HK-2 (cell line): ENCODE measurements around the gene RANBP10.
"Not testable (repeated sequence)": the region's sequence is repeated elsewhere in the genome, so short reads cannot be mapped to it uniquely, and the experiment has no call there.

Source experiments
- DNase-seq: peaks from one replicate; pipeline ENCODE4 v3.0.0-alpha.2; 2018; ENCODE audit not compliant: unreplicated experiment

RANBP10 gene

GRCh38 chr16:67779256-67780014 lies 26.9 kb downstream of the RANBP10 start:
- peak; percentile 8 for DNase-seq

- no peak for DNase-seq
Measured at GRCh38 chr16:67775273-67775672, 31.1 kb downstream of the RANBP10 start.

GRCh38 chr16:67774457-67774853 lies 31.9 kb downstream of the RANBP10 start:
- DNase-seq: no peak

- DNase-seq: no peak
Measured at GRCh38 chr16:67773569-67774456, 32.5 kb downstream of the RANBP10 start.

DNA sequence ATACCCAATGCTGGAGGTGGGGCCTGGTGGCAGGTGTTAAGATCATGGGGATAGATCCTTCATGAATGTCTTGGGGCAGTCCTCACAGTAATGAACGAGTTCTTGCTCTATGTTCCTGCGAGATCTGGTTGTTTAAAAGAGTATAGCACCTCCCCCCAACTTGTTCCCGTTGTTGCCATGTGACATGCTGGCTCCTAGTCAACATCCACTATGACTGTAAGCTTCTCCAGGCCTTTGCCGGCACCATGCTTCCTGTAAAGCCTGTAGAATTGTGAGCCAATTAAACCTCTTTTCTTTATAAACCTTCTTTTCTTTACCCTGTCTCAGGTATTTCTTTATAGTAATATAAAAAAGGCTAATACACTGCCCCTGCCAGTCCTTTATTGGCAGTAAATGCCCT lies 33.3 kb downstream of the RANBP10 start:
- no peak for DNase-seq

DNA sequence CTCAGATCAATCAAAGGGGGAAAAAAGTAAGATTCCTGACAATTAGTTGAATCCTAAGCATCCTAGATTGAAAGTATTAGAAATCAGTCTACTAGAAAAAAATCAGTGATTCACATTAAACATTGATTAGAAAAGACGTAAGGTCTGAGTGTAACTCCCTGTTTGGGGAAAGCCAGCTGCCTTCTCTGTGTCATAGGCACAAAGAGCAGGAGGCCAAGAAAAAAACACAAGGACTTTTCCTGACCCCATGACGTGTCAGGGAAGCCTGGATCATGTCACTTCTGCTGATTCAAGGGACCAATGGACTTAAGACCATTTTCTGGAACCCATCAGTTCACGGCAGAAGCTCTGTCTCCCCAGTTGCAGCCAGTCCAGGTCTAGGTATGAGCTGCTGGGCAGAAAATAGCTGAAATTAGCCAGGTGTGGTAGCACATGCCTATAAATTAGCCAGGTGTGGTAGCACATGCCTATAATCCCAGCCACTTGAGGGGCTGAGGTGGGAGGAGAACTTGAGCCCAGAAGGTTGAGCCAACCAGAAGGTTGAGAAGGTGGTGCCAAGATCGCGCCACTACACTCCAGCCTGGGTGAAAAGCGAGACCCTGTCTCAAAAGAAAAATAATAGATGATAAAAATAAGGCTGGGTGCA lies 35.9 kb downstream of the RANBP10 start:
- no peak for DNase-seq

- no peak for DNase-seq
Measured at GRCh38 chr16:67767953-67768352, 38.4 kb downstream of the RANBP10 start.

GRCh38 chr16:67766291-67766690 lies 40.1 kb downstream of the RANBP10 start:
- no peak for DNase-seq

- DNase-seq: no peak
Measured at GRCh38 chr16:67764158-67764667, 42.1 kb downstream of the RANBP10 start.

GRCh38 chr16:67763066-67763465 lies 43.3 kb downstream of the RANBP10 start:
- DNase-seq: no peak

GRCh38 chr16:67762385-67762784 lies 44.0 kb downstream of the RANBP10 start:
- no peak for DNase-seq

GRCh38 chr16:67761924-67762323 lies 44.4 kb downstream of the RANBP10 start:
- DNase-seq: no peak

DNA sequence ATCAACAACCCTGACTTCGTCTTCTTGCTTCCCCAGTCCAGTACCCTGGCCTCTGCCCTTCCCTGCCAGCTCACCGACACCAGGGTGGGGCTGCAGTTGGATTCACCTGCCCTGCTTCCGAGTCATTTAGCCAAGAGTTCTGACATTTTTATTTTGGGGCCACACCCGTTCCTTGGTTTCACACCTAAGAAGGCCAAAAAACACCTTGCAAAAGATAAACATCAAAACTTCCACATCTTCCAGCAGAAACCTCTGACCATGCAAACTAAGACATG lies 45.5 kb downstream of the RANBP10 start:
- no peak for DNase-seq

DNA sequence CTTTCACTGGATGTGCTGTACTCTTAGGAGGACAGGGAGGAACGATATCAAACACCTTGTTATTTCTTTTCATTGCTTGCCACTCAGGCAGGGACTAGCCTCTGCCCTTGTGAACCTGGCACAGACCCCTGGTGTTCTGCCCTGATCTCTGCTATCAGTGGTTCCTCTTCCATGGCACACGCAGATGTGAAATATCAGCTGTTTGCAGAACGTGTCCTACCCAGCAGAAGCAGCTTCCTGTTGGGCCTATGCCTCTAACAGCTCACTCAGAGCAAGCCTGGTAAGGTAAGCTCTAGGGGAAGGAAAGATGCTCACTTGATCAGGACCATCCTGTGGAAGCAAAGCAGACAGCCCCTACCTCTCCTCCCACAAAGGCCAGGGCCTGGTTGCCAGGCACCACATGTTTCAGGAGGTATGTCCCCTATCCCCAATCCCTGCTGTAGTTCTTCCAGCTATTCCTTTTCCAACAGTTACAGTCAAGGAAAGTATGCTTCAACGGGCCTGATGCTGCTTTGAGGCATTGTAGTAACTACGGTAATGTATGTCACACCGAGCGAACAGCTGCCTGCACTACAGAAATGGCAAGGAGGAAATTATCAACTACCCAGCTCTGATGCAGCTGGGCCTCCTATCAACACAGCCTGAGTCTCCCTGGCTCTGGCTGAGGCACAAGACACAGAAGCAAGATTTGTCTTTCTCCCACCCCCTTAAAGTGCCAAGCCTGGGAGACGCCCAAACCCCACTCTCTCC lies 46.0 kb downstream of the RANBP10 start:
- no peak for DNase-seq

GRCh38 chr16:67758966-67759365 lies 47.4 kb downstream of the RANBP10 start:
- DNase-seq: no peak

- no peak for DNase-seq
Measured at GRCh38 chr16:67758006-67758405, 48.4 kb downstream of the RANBP10 start.

DNA sequence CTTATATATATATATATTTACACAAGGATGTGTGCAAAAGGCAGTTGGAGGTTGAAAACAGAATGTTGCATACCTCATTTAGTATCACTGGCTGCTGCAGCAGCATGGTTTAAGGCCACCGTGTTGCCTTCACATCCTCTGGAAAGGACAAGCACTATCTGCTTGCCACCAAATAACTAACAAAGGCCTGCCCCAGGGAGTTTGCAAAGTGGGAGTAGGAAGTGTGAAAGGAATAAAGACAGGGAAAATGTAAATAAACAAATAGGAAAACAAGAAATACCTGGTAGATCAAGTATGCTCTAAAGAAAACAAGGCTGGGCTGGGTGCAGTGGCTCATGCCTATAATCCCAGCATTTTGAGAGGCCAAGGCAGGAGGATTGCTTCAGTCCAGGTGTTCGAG lies 53.7 kb downstream of the RANBP10 start:
- DNase-seq: no peak

- DNase-seq: not testable (repeated sequence)
Measured at GRCh38 chr16:67751331-67751730, 55.0 kb downstream of the RANBP10 start.

GRCh38 chr16:67750466-67750865 lies 55.9 kb downstream of the RANBP10 start:
- DNase-seq: no peak

GRCh38 chr16:67749436-67750078 lies 56.8 kb downstream of the RANBP10 start:
- DNase-seq: no peak

- no peak for DNase-seq
Measured at GRCh38 chr16:67748834-67749233, 57.5 kb downstream of the RANBP10 start.
